NOMO-1 (cell line): Measurements from ENCODE around the gene PHF23.

Experiments
- DNase-seq, 2 experiments: peaks; one replicate each; lab custom pipeline; 2025; ENCODE audit not compliant: unreplicated experiment in 2 of 2; lab: John Stamatoyannopoulos, UW

PHF23 gene

GRCh38 chr17:7239091-7240027, at the start of gene PHF23:
TSS of gene PHF23 (minus strand) at chr17:7239457. CDS start at chr17:7239279, 178 bp downstream.
- DNase-seq, result peak; percentile 97 to 99

GRCh38 chr17:7285679-7286078, 46.4 kb upstream of the PHF23 start:
- DNase-seq, result no peak

- DNase-seq, result no peak
Measured at GRCh38 chr17:7284911-7285310, 45.7 kb upstream of the PHF23 start.

GRCh38 chr17:7283471-7284216, 44.4 kb upstream of the PHF23 start:
- DNase-seq, result no peak

- no peak for DNase-seq
Measured at GRCh38 chr17:7282752-7283321, 43.6 kb upstream of the PHF23 start.

GRCh38 chr17:7281953-7282751, 42.9 kb upstream of the PHF23 start:
- DNase-seq, result no peak

- peak; percentile 79 to 91 for DNase-seq
Measured at GRCh38 chr17:7281074-7281952, 42.1 kb upstream of the PHF23 start, which contains the start of gene SLC2A4. TSS of gene SLC2A4 (plus strand) at chr17:7281718. CDS start at chr17:7281935, 217 bp downstream.

GRCh38 chr17:7280519-7281073, 41.3 kb upstream of the PHF23 start:
- DNase-seq, result peak; percentile 87

- no peak for DNase-seq
Measured at GRCh38 chr17:7279448-7279847, 40.2 kb upstream of the PHF23 start.

GRCh38 chr17:7266784-7267183, 27.5 kb upstream of the PHF23 start:
- no peak for DNase-seq

GRCh38 chr17:7263801-7264078, 24.5 kb upstream of the PHF23 start:
- DNase-seq, result no peak

GRCh38 chr17:7262935-7263800, 23.9 kb upstream of the PHF23 start:
- peak in 1 of 2 experiments; percentile 28 for DNase-seq

GRCh38 chr17:7262192-7262934, 23.1 kb upstream of the PHF23 start, which contains the start of gene CLDN7:
TSS of gene CLDN7 (minus strand) at chr17:7262478. CDS start at chr17:7262043, 435 bp downstream.
- DNase-seq, result no peak

- DNase-seq, result no peak
Measured at GRCh38 chr17:7261379-7262191, 22.3 kb upstream of the PHF23 start.

- DNase-seq, result no peak
Measured at GRCh38 chr17:7260651-7261378, 21.6 kb upstream of the PHF23 start.

GRCh38 chr17:7260151-7260550, 20.9 kb upstream of the PHF23 start:
- DNase-seq, result no peak
